GM18909 (cell line): ENCODE data around the gene SPTSSB.

Source experiments
- ATAC-seq: cut with Tn5 transposase; IDR thresholded peaks from one replicate; pipeline ENCODE4 v1.9.1; 2021; ENCODE audit warnings: mild to moderate bottlenecking; ENCODE audit not compliant: unreplicated experiment, poor library complexity

The SPTSSB gene

DNA sequence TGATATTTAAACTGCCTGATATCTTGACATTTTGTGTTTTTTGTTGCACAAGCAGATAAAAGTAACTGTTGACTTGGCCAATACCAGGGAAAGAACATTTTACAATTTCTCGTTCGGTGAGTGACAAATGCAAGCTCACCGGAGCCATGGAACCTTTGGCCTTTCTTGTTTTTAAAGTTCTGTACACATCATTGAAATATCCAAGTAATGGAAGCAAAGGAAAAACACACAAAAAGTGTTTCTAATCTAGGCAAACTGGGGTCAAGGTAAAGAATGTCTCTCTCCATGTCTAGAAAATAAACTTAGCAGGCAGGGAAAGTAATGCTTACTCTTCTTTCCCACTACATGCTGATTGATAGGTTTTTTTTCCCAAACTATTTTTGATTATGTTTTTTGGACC lies 27.8 kb downstream of the SPTSSB start:
- no peak for ATAC-seq

GRCh38 chr3:161342629-161343028 lies 28.7 kb downstream of the SPTSSB start:
- ATAC-seq: no peak

- no peak for ATAC-seq
Measured at GRCh38 chr3:161339517-161340500, 31.5 kb downstream of the SPTSSB start.

- ATAC-seq: no peak
Measured at GRCh38 chr3:161337311-161337710, 34.0 kb downstream of the SPTSSB start.

- peak; percentile 59 for ATAC-seq
Measured at GRCh38 chr3:161336661-161337060, 34.7 kb downstream of the SPTSSB start.

GRCh38 chr3:161333696-161334095 lies 37.6 kb downstream of the SPTSSB start:
- ATAC-seq: no peak

DNA sequence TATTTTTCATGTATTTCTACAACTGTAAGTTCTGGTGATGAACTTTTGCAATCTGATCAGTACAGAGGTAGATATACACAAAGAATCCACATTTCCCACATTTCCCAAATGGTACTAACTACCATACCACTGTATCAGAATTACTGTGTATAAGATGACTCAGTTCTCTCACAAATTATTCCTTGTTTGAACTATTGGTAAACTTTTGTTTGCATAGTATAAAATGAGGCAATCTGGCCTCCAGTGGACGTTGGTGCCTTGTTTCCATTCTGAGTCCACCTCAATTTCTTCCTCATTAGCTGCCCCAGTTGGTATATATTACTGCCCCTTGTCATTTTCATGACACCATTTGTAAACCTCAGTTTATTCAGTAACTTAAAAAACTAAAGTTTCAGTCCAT lies 38.5 kb downstream of the SPTSSB start:
- ATAC-seq: no peak

- no peak for ATAC-seq
Measured at GRCh38 chr3:161325059-161325458, 46.3 kb downstream of the SPTSSB start.

DNA sequence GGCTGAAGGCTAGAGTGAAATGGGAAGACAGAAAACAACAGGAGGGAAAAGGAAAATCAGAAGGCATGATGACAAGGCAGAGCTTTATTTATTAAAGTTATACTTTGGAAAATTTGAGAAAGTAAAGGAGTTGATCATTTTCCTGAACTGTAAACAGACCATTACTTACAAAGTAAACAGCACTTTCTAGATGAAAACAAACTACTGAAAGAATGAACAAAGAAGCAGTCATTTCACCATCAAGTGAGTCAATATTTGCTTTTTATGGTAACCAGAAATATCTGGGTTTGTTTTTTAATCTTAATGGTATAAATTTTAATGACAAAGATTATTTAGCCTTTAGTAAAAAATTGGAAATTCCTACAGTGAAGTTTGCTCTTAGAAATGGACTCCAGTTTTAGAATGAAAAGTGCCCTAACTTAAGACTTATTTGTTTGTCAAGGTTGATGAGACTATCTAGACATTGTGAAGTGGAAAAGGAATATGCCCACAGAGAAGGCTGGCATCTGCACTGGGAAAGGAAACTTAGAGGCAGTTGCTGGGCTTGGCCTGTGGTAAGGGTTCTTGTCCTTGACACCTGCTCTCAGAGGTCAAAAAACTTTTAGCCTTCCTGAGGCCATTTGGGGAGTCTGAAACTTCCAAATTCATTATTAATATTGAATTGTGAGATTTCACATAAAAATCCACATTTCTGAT lies 47.2 kb downstream of the SPTSSB start:
- no peak for ATAC-seq

- ATAC-seq: no peak
Measured at GRCh38 chr3:161322781-161323568, 48.3 kb downstream of the SPTSSB start.

DNA sequence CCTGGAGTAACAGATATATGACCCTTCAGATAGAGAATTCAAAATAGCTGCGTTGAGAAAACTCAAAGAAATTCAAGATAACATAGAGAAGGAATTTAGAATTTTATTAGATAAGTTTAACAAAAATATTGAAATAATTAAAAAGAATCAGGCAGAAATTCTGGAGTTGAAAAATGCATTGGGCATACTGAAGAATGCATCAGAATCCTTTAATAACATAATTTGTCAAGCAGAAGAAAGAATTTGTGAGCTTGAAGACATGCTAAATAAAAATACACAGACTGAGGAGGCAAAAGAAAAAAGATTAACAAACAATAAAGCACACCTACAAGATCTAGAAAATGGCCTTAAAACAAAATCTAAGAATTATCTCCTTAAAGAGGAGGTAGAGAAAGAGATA lies 50.5 kb downstream of the SPTSSB start:
- ATAC-seq: no peak

DNA sequence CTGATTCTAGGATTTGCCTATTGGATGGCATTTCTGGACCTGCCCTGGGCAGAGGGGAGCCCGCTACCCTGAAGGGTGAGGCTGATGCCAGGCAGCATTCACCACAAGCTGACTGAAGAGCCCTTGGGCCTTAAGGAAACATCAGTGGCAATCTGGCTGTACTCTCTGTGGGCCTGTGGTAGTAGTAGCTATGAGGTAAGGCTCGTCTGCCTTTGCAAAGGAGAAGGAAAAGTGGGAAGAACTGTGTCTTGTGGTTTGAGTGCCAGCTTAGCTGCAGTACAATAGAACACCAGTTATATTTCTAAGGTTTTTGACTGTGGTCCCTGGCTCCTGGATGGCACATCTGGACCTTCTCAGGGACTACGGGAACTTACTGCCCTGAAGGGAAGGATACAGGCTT lies 51.5 kb downstream of the SPTSSB start:
- ATAC-seq: no peak

- no peak for ATAC-seq
Measured at GRCh38 chr3:161317077-161317476, 54.2 kb downstream of the SPTSSB start.

DNA sequence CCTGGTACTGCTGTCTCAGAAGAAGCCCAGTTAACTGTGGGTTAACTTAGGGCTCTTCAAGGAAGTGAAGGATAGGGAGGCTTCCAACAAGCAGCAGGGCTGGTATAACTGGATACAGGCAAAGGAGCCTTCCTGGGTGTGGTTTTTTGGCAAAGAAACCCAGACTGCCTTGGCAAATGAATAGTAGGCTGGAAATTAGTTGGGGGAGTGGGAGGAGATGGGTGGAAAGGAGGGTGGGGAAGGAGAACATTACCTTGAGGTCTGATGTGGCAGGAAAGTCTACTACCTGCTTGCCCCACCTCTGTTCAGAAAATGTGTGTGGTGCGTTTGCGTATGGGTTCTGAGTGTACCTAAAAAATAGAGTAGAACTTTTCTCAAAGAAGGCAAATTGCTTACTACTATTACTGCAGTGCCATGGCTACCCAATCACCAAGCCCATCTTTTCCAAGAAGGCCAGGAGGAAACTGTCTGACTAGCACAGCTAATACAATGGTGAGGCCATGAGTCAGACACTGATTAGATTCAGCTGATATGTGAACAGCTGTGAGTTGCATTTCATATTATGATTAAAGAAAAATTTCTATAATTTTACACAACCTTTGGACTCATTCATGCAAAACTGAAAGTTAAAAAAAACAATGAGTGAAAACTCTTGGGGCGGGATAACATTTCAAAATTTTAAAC lies 55.2 kb downstream of the SPTSSB start:
- no peak for ATAC-seq

DNA sequence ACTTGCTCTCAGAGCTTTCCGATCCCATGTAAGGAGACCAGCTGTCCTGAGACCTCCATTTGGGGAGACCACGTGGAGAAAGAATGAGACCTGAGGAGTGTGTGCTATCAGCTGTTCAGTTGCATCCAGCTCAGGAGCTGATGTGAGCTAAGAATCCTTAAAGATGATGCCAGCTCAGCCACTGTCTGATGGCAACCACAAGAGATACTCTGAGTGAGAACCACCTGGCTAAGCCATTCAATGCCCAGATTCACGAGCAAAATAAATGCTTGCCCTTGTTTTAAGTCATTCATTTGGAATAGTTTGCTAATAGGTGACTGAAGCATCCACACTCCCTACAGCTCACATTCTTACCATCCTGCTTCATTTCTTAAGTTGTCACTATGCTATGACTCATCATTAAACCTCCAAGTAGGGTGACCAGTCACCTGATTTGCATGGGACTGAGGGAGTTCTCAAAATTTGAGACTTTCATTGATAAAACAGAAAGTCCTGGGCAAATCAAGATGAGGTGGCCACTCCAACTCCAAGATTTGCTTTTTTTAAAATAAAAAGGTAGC lies 56.4 kb downstream of the SPTSSB start:
- ATAC-seq: peak; percentile 47

- peak; percentile 88 for ATAC-seq
Measured at GRCh38 chr3:161310649-161311423, 60.5 kb downstream of the SPTSSB start.

GRCh38 chr3:161305095-161305991 lies 66.0 kb downstream of the SPTSSB start:
- no peak for ATAC-seq

- no peak for ATAC-seq
Measured at GRCh38 chr3:161296814-161297213, 74.5 kb downstream of the SPTSSB start.
